Kidney (tissue), 14 donors: Measurements from ENCODE around the gene CMTM3. TPM values are rescaled to one million over a fixed set of nuclear protein-coding genes. Genes with fewer than 3 reads are reported as not detected.

Experiments used
- DNase-seq, 5 donors: peaks; one replicate each; pipeline ENCODE4 v3.0.0-alpha.2; 2013 to 2020
- FAIRE-seq: peaks from 2 replicates; lab custom pipeline; 2012; peaks lifted over from hg19 to GRCh38; lab: Jason Lieb, UNC
- H3K27ac ChIP-seq, 2 donors: one replicate each; pipeline ENCODE4 v1.7.0; 2013; ENCODE audit warnings: low read depth in 2 of 2, low read length in 2 of 2, inconsistent platforms in 1 of 2
- H3K27me3 ChIP-seq: one replicate; pipeline ENCODE4 v1.7.1; 2013; ENCODE audit warnings: low read length, inconsistent platforms; ENCODE audit not compliant: control insufficient read depth, insufficient read depth
- H3K36me3 ChIP-seq, 3 donors: one replicate each; pipeline versions ENCODE4 v1.7.0 to v1.7.1; 2013; ENCODE audit warnings: low read length in 3 of 3, control low read depth in 1 of 3, inconsistent platforms in 1 of 3; ENCODE audit not compliant: insufficient read depth in 3 of 3, control insufficient read depth in 2 of 3
- H3K4me1 ChIP-seq, 3 donors: one replicate each; pipeline versions ENCODE4 v1.7.0 to v1.7.1; 2013; ENCODE audit warnings: low read length in 3 of 3, inconsistent platforms in 1 of 3, low read depth in 1 of 3; ENCODE audit not compliant: control insufficient read depth in 2 of 3, insufficient read depth in 2 of 3
- H3K4me3 ChIP-seq, 3 donors: one replicate each; pipeline versions ENCODE4 v1.7.0 to v1.8.1; 2013; ENCODE audit warnings: low read length in 3 of 3, control low read depth in 1 of 3, inconsistent platforms in 1 of 3
- H3K9ac ChIP-seq, 3 donors: one replicate each; pipeline versions ENCODE4 v1.7.0 to v1.7.1; 2013; ENCODE audit warnings: low read length in 3 of 3, control low read depth in 1 of 3, inconsistent platforms in 1 of 3
- H3K9me3 ChIP-seq, 3 donors: one replicate each; pipeline versions ENCODE4 v1.7.0 to v1.7.1; 2013; ENCODE audit warnings: low read length in 3 of 3, control low read depth in 1 of 3, inconsistent platforms in 1 of 3; ENCODE audit not compliant: control insufficient read depth in 2 of 3, insufficient read depth in 1 of 3
- intact Hi-C: fragments of 100-400 bp; cut with DNase I; formaldehyde crosslinking; loops from one replicate; pipeline ENCODE4 v1.11.1; 2022
- polyA plus RNA-seq: library from polyadenylated mRNA; stranded (reverse); fragments of 350-450 nt; fragmentation: Illumina TruSeq; extraction: RNeasy Lipid Tissue Mini Kit (QIAGEN cat#74804); gene quantifications from one replicate; pipeline ENCODE4 v1.2.3, GENCODE V29; 2014; ENCODE audit warnings: low read depth, low replicate concordance; ENCODE audit not compliant: insufficient read depth
- total RNA-seq: library from RNA; stranded (reverse); fragmentation: NEBNext Ultra II Directional; extraction: Animal tissue kit (Norgen Biotek cat#: 25700); gene quantifications from one replicate; pipeline ENCODE4 v1.2.1, GENCODE V29; 2021
- TF ChIP-seq, protein P1 (sequence below): IDR thresholded peaks from 3 replicates; pipeline ENCODE4 v1.5.1; 2012; ENCODE audit warnings: mild to moderate bottlenecking, moderate library complexity, borderline replicate concordance; ENCODE audit not compliant: insufficient read depth; ENCODE audit errors: extremely low read depth
- donor health status: control.
- donor health status: control.
- donor health status: control.
- donor health status: control.
- donor health status: control.
- donor health status: DM: yes; HTN: yes; CAD: no.
- donor health status: Normal renal cell carcinoma (clear cell type).

The CMTM3 gene
- total and polyA plus RNA-seq, 2 donors from 2014 or later: 13.8 to 22.9 TPM

DNA sequence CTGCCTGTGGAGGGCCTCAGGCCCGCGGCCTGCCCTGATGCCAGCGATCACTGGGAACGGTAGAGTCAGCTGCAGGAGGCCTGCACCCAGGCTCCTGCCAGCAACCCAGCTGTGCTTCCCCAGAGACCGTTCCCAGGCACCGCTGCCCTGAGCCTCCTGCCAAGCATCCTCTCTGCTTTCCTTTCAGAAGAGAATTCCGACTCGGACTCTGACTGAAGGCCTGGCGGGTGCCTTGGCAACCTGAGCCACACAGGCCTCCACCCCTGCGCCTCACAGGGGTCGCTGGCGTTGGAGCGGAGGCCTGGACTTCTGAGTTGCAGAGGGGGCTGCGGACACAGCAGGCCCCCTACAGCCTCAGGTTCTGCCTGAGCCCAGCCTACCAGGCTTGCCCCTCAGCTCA, 7.9 kb downstream of the CMTM3 start:
- H3K9me3 ChIP-seq: no peaks in the 10 kb centered on the region
- FAIRE-seq (no peak), DNase-seq (peak in 1 of 5 donors; percentile 60)
- H3K27ac ChIP-seq: no peak overlapping the region
- TF ChIP-seq, protein P1, sequence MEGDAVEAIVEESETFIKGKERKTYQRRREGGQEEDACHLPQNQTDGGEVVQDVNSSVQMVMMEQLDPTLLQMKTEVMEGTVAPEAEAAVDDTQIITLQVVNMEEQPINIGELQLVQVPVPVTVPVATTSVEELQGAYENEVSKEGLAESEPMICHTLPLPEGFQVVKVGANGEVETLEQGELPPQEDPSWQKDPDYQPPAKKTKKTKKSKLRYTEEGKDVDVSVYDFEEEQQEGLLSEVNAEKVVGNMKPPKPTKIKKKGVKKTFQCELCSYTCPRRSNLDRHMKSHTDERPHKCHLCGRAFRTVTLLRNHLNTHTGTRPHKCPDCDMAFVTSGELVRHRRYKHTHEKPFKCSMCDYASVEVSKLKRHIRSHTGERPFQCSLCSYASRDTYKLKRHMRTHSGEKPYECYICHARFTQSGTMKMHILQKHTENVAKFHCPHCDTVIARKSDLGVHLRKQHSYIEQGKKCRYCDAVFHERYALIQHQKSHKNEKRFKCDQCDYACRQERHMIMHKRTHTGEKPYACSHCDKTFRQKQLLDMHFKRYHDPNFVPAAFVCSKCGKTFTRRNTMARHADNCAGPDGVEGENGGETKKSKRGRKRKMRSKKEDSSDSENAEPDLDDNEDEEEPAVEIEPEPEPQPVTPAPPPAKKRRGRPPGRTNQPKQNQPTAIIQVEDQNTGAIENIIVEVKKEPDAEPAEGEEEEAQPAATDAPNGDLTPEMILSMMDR: no peak
- no peak overlapping the region for H3K9ac ChIP-seq
- intact Hi-C loops: no loop called here
- peaks cover 0 to 19% (median 7%) of the 10 kb centered on the region in 3 donors for H3K36me3 ChIP-seq
- no peaks in the 10 kb centered on the region for H3K27me3 ChIP-seq
- no peak overlapping the region for H3K4me3 ChIP-seq
- H3K4me1 ChIP-seq: peaks cover 0 to 8% (median 8%) of the 10 kb centered on the region in 3 donors

GRCh38 chr16:66614161-66614802, 9.8 kb downstream of the CMTM3 start:
- Histone ChIP-seq H3K4me3 (no peak overlapping the region), H3K27me3 (no peaks in the 10 kb centered on the region), H3K9ac (no peak overlapping the region), H3K9me3 (no peaks in the 10 kb centered on the region), H3K36me3 (peaks cover 0 to 26% (median 7%) of the 10 kb centered on the region in 3 donors), H3K27ac (no peak overlapping the region), H3K4me1 (no peaks in the 10 kb centered on the region)
- DNase-seq (no peak), FAIRE-seq (no peak)
- intact Hi-C loops: no loop called here
- TF ChIP-seq, protein P1: no peak

DNA sequence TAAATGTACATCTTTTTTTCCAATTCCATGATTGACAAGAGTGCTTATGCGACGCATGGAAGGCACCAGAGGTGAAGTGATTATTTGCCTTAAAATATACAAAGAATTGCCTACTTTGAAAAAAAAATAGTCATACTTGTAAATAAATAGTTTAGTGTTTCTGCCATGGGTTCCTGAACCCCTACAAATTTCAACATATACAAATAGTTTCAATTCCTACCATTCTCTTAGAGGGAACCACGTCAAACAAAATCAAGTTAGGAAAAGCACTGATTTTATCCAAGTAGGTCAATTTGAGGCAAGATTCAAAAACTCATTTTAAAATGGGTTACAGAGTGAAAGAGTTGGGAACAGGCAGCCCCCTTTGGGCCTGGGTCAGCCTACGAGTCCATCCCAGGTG, 11.7 kb downstream of the CMTM3 start:
- Histone ChIP-seq H3K4me3 (no peak overlapping the region), H3K4me1 (no peaks in the 10 kb centered on the region), H3K36me3 (peaks cover 0 to 34% (median 8%) of the 10 kb centered on the region in 3 donors), H3K27ac (no peak overlapping the region), H3K27me3 (no peaks in the 10 kb centered on the region), H3K9ac (no peak overlapping the region), H3K9me3 (no peaks in the 10 kb centered on the region)
- TF ChIP-seq, protein P1: no peak
- FAIRE-seq (no peak), DNase-seq (no peak)
- intact Hi-C loops: no loop called here

DNA sequence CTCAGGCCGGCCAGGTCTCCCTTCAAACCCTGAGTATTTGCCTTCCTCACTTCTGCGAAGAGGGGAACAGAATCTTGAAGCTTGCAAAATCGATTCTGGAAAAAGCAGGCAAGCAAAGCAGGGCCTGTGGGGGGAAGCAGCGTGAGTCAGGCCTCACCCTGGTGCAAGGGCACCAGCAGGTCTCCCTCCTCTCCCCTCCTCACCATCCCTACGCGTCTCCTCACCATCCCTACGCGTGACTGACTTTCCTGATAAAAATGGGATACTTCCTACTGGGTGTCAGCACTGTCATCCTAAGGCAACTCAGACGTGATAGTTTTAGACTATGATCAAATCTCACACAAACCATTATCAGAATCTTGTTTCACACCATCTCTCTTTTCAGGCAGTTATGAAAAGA, 12.1 kb downstream of the CMTM3 start:
- Histone ChIP-seq H3K4me3 (no peak overlapping the region), H3K9ac (no peak overlapping the region), H3K27me3 (no peaks in the 10 kb centered on the region), H3K9me3 (no peaks in the 10 kb centered on the region), H3K27ac (no peak overlapping the region), H3K36me3 (peaks cover 0 to 38% (median 10%) of the 10 kb centered on the region in 3 donors), H3K4me1 (no peaks in the 10 kb centered on the region)
- TF ChIP-seq, protein P1: no peak
- FAIRE-seq (no peak), DNase-seq (no peak)
- intact Hi-C loops: no loop called here
